ENCODE measurements around the gene CBFA2T2.
"Not testable (repeated sequence)": the region's sequence is repeated elsewhere in the genome, so short reads cannot be mapped to it uniquely, and the experiment has no call there.

The CBFA2T2 gene

GRCh38 chr20:33489495-33490022 lies 337 bp upstream of the CBFA2T2 start:
- peak overlapping the region; percentile 81 for H3K27ac ChIP-seq (ENCODE audit: low read depth, low read length)
- H3K27me3 ChIP-seq (ENCODE audit: control insufficient read depth, insufficient read depth, low read length): no peaks in the 10 kb centered on the region

GRCh38 chr20:33490934-33491656 lies 1.2 kb downstream of the CBFA2T2 start:
- Histone ChIP-seq H3K4me1 (ENCODE audit: control insufficient read depth, insufficient read depth, low read length) (peaks cover 8% of the 10 kb centered on the region; the same call in 1 of the 2 replicates), H3K27ac (ENCODE audit: low read depth, low read length) (no peak overlapping the region), H3K9me3 (ENCODE audit: control insufficient read depth, insufficient read depth, low read depth, low read length) (no peaks in the 10 kb centered on the region), H3K9ac (ENCODE audit: low read length) (peak overlapping the region; percentile 73), H3K4me3 (ENCODE audit: low read depth, low read length) (peak overlapping the region; percentile 70), H3K36me3 (ENCODE audit: control insufficient read depth, insufficient read depth, low read length) (no peaks in the 10 kb centered on the region), H3K27me3 (ENCODE audit: control insufficient read depth, insufficient read depth, low read length) (no peaks in the 10 kb centered on the region)

More at GRCh38 chr20:33489495-33490022, 337 bp upstream of the CBFA2T2 start:
- no peaks in the 10 kb centered on the region for H3K36me3 ChIP-seq (ENCODE audit: control insufficient read depth, insufficient read depth, low read length)
- H3K9ac ChIP-seq (ENCODE audit: low read length): peak overlapping the region; percentile 78
- H3K4me1 ChIP-seq (ENCODE audit: control insufficient read depth, insufficient read depth, low read length): peaks cover 8% of the 10 kb centered on the region; the same call in 1 of the 2 replicates
- H3K9me3 ChIP-seq (ENCODE audit: control insufficient read depth, insufficient read depth, low read depth, low read length): no peaks in the 10 kb centered on the region
- peak overlapping the region; percentile 63 for H3K4me3 ChIP-seq (ENCODE audit: low read depth, low read length)

GRCh38 chr20:33493076-33493766 lies 3.3 kb downstream of the CBFA2T2 start:
- no peaks in the 10 kb centered on the region for H3K27me3 ChIP-seq (ENCODE audit: control insufficient read depth, insufficient read depth, low read length)
- H3K9ac ChIP-seq (ENCODE audit: low read length): no peak overlapping the region
- H3K4me1 ChIP-seq (ENCODE audit: control insufficient read depth, insufficient read depth, low read length): peaks cover 8% of the 10 kb centered on the region; the same call in 1 of the 2 replicates
- H3K27ac ChIP-seq (ENCODE audit: low read depth, low read length): no peak overlapping the region
- no peaks in the 10 kb centered on the region for H3K9me3 ChIP-seq (ENCODE audit: control insufficient read depth, insufficient read depth, low read depth, low read length)
- H3K4me3 ChIP-seq (ENCODE audit: low read depth, low read length): no peak overlapping the region
- H3K36me3 ChIP-seq (ENCODE audit: control insufficient read depth, insufficient read depth, low read length): no peaks in the 10 kb centered on the region

GRCh38 chr20:33496776-33497175 lies 6.9 kb downstream of the CBFA2T2 start:
- not testable (repeated sequence) for H3K4me3 ChIP-seq (ENCODE audit: low read depth, low read length); H3K9ac ChIP-seq (ENCODE audit: low read length); H3K9me3 ChIP-seq (ENCODE audit: control insufficient read depth, insufficient read depth, low read depth, low read length)

GRCh38 chr20:33499355-33499754 lies 9.5 kb downstream of the CBFA2T2 start:
- Histone ChIP-seq H3K36me3 (ENCODE audit: control insufficient read depth, insufficient read depth, low read length) (no peaks in the 10 kb centered on the region), H3K27me3 (ENCODE audit: control insufficient read depth, insufficient read depth, low read length) (no peaks in the 10 kb centered on the region), H3K4me1 (ENCODE audit: control insufficient read depth, insufficient read depth, low read length) (peaks cover 4% of the 10 kb centered on the region), H3K9me3 (ENCODE audit: control insufficient read depth, insufficient read depth, low read depth, low read length) (no peaks in the 10 kb centered on the region), H3K9ac (ENCODE audit: low read length) (no peak overlapping the region), H3K4me3 (ENCODE audit: low read depth, low read length) (no peak overlapping the region), H3K27ac (ENCODE audit: low read depth, low read length) (no peak overlapping the region)

More at GRCh38 chr20:33496776-33497175, 6.9 kb downstream of the CBFA2T2 start:
- H3K36me3 ChIP-seq (ENCODE audit: control insufficient read depth, insufficient read depth, low read length); H3K27ac ChIP-seq (ENCODE audit: low read depth, low read length); H3K27me3 ChIP-seq (ENCODE audit: control insufficient read depth, insufficient read depth, low read length); H3K4me1 ChIP-seq (ENCODE audit: control insufficient read depth, insufficient read depth, low read length): not testable (repeated sequence)

GRCh38 chr20:33501000-33501399 lies 11.1 kb downstream of the CBFA2T2 start:
- H3K4me3 ChIP-seq (ENCODE audit: low read depth, low read length): no peak overlapping the region
- no peaks in the 10 kb centered on the region for H3K36me3 ChIP-seq (ENCODE audit: control insufficient read depth, insufficient read depth, low read length)
- no peaks in the 10 kb centered on the region for H3K9me3 ChIP-seq (ENCODE audit: control insufficient read depth, insufficient read depth, low read depth, low read length)
- H3K9ac ChIP-seq (ENCODE audit: low read length): no peak overlapping the region
- no peaks in the 10 kb centered on the region for H3K27me3 ChIP-seq (ENCODE audit: control insufficient read depth, insufficient read depth, low read length)
- peaks cover 4% of the 10 kb centered on the region for H3K4me1 ChIP-seq (ENCODE audit: control insufficient read depth, insufficient read depth, low read length)
- H3K27ac ChIP-seq (ENCODE audit: low read depth, low read length): no peak overlapping the region

GRCh38 chr20:33503564-33503963 lies 13.7 kb downstream of the CBFA2T2 start:
- H3K36me3 ChIP-seq (ENCODE audit: control insufficient read depth, insufficient read depth, low read length): no peaks in the 10 kb centered on the region
- H3K9me3 ChIP-seq (ENCODE audit: control insufficient read depth, insufficient read depth, low read depth, low read length): no peaks in the 10 kb centered on the region
- H3K4me1 ChIP-seq (ENCODE audit: control insufficient read depth, insufficient read depth, low read length): peaks cover 4% of the 10 kb centered on the region
- H3K9ac ChIP-seq (ENCODE audit: low read length): no peak overlapping the region
- H3K27me3 ChIP-seq (ENCODE audit: control insufficient read depth, insufficient read depth, low read length): no peaks in the 10 kb centered on the region
- no peak overlapping the region for H3K4me3 ChIP-seq (ENCODE audit: low read depth, low read length)
- H3K27ac ChIP-seq (ENCODE audit: low read depth, low read length): no peak overlapping the region

GRCh38 chr20:33506576-33506975 lies 16.7 kb downstream of the CBFA2T2 start:
- H3K27ac ChIP-seq (ENCODE audit: low read depth, low read length): no peak overlapping the region
- H3K36me3 ChIP-seq (ENCODE audit: control insufficient read depth, insufficient read depth, low read length): no peaks in the 10 kb centered on the region
- H3K4me1 ChIP-seq (ENCODE audit: control insufficient read depth, insufficient read depth, low read length): no peaks in the 10 kb centered on the region
- H3K4me3 ChIP-seq (ENCODE audit: low read depth, low read length): no peak overlapping the region
- no peaks in the 10 kb centered on the region for H3K9me3 ChIP-seq (ENCODE audit: control insufficient read depth, insufficient read depth, low read depth, low read length)
- H3K9ac ChIP-seq (ENCODE audit: low read length): no peak overlapping the region
- H3K27me3 ChIP-seq (ENCODE audit: control insufficient read depth, insufficient read depth, low read length): no peaks in the 10 kb centered on the region

GRCh38 chr20:33507461-33507860 lies 17.6 kb downstream of the CBFA2T2 start:
- H3K9me3 ChIP-seq (ENCODE audit: control insufficient read depth, insufficient read depth, low read depth, low read length): no peaks in the 10 kb centered on the region
- no peak overlapping the region for H3K4me3 ChIP-seq (ENCODE audit: low read depth, low read length)

GRCh38 chr20:33508015-33508414 lies 18.1 kb downstream of the CBFA2T2 start:
- not testable (repeated sequence) for H3K9ac ChIP-seq (ENCODE audit: low read length); H3K36me3 ChIP-seq (ENCODE audit: control insufficient read depth, insufficient read depth, low read length); H3K27me3 ChIP-seq (ENCODE audit: control insufficient read depth, insufficient read depth, low read length); H3K9me3 ChIP-seq (ENCODE audit: control insufficient read depth, insufficient read depth, low read depth, low read length); H3K27ac ChIP-seq (ENCODE audit: low read depth, low read length); H3K4me3 ChIP-seq (ENCODE audit: low read depth, low read length); H3K4me1 ChIP-seq (ENCODE audit: control insufficient read depth, insufficient read depth, low read length)

More at GRCh38 chr20:33507461-33507860, 17.6 kb downstream of the CBFA2T2 start:
- Histone ChIP-seq H3K27me3 (ENCODE audit: control insufficient read depth, insufficient read depth, low read length) (no peaks in the 10 kb centered on the region), H3K4me1 (ENCODE audit: control insufficient read depth, insufficient read depth, low read length) (no peaks in the 10 kb centered on the region), H3K36me3 (ENCODE audit: control insufficient read depth, insufficient read depth, low read length) (no peaks in the 10 kb centered on the region), H3K9ac (ENCODE audit: low read length) (no peak overlapping the region), H3K27ac (ENCODE audit: low read depth, low read length) (no peak overlapping the region)

GRCh38 chr20:33509057-33509456 lies 19.2 kb downstream of the CBFA2T2 start:
- H3K9ac ChIP-seq (ENCODE audit: low read length); H3K4me1 ChIP-seq (ENCODE audit: control insufficient read depth, insufficient read depth, low read length); H3K9me3 ChIP-seq (ENCODE audit: control insufficient read depth, insufficient read depth, low read depth, low read length); H3K27me3 ChIP-seq (ENCODE audit: control insufficient read depth, insufficient read depth, low read length); H3K27ac ChIP-seq (ENCODE audit: low read depth, low read length); H3K36me3 ChIP-seq (ENCODE audit: control insufficient read depth, insufficient read depth, low read length); H3K4me3 ChIP-seq (ENCODE audit: low read depth, low read length): not testable (repeated sequence)
